VCaP (cell line): ENCODE data around the gene PIGX.

Experiments used
- H3K27ac ChIP-seq: fragments of 450-650 bp; 2 replicates; pipeline ENCODE4 v1.5.1; 2017
- TF ChIP-seq, protein P1 (sequence below): fragments of 450-650 bp; conservative IDR thresholded peaks from 2 replicates; pipeline ENCODE4 v1.5.1; 2017; ENCODE audit warnings: mild to moderate bottlenecking, moderate library complexity

PIGX gene

DNA sequence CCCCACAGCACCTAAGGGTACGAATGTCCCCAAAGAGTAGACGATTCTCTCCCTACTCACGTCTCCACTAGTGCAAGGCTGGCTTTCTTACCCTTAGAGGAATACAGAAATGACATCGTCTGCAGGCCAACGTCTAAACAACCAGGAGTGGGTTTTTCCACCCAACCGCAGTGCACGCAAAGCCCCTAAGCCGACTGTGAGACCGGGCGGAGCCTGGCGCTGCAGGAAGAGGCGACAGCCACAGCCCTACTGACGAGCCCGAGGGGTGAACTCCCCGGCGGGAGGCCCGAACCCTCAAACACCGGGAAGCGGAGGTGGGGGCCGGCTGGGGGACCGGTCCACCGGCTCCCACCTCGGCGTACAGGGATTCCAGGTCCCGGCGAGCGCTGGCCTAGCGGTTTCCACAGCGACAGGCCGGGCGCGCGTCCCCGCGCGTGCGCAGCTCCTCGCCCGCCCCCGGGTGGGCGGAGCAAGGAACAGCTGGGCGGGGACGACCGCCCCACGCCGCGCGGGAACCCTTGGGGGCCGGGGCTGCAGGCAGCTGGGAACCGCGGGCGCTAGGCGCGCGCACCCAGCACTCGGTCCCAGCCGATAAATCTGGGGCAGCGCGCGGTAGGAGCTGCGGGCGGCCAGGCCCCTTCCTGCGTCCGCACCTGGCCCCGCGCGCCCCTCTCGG lies at the start of gene PIGX, which contains the start of gene CEP19:
Gene PIGX, plus strand, starts transcription at position 540 of the 676 bp plus-strand sequence.
Gene CEP19, minus strand, starts transcription at position 413 of the 676 bp plus-strand sequence. CDS start 3,593 bp downstream, outside the sequence.
- peak within 1 kb of the TSS; percentile 84 for H3K27ac ChIP-seq
- TF ChIP-seq, protein P1, sequence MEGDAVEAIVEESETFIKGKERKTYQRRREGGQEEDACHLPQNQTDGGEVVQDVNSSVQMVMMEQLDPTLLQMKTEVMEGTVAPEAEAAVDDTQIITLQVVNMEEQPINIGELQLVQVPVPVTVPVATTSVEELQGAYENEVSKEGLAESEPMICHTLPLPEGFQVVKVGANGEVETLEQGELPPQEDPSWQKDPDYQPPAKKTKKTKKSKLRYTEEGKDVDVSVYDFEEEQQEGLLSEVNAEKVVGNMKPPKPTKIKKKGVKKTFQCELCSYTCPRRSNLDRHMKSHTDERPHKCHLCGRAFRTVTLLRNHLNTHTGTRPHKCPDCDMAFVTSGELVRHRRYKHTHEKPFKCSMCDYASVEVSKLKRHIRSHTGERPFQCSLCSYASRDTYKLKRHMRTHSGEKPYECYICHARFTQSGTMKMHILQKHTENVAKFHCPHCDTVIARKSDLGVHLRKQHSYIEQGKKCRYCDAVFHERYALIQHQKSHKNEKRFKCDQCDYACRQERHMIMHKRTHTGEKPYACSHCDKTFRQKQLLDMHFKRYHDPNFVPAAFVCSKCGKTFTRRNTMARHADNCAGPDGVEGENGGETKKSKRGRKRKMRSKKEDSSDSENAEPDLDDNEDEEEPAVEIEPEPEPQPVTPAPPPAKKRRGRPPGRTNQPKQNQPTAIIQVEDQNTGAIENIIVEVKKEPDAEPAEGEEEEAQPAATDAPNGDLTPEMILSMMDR: no peak

DNA sequence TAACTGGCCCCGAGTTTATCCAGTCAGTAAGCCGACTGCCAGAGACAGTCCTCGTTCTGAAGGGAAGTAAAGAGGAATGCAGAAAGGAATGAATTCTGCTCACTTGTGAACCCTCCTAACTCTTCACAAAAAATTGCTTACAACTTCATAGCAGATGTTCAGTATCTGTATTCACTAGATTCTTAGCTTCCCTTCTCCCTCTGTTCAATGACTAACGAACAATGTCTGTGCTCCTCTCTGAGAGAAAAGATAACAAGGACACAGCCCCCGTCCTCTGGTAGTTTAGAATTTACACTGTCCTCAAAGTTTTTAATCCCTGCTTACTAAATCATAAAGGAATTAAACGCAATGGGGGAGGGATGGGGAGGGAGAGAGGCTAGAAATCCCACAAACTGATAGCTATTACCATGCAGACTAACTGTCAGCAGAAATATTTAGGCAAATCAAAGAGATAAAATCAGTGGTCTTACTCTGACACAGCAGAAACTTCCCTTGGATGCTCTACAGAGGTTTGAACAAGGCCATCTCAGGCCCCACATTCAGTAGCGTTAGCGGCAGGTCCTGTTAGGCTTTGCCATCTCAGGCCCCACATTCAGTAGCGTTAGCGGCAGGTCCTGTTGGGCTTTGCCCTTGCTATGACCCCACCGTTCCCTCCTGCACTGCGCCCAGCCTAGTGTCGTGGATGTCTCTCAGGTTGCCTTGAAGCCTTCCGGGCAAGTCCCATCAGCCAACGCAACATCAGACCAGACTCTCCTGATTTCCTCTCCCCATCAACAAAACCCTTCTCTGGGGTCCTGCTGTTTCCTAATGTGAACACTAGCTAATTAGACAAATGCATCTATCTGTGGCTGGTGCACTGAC lies 49.2 kb upstream of the PIGX start:
- TF ChIP-seq, protein P1: no peak
- no peak overlapping the region for H3K27ac ChIP-seq

DNA sequence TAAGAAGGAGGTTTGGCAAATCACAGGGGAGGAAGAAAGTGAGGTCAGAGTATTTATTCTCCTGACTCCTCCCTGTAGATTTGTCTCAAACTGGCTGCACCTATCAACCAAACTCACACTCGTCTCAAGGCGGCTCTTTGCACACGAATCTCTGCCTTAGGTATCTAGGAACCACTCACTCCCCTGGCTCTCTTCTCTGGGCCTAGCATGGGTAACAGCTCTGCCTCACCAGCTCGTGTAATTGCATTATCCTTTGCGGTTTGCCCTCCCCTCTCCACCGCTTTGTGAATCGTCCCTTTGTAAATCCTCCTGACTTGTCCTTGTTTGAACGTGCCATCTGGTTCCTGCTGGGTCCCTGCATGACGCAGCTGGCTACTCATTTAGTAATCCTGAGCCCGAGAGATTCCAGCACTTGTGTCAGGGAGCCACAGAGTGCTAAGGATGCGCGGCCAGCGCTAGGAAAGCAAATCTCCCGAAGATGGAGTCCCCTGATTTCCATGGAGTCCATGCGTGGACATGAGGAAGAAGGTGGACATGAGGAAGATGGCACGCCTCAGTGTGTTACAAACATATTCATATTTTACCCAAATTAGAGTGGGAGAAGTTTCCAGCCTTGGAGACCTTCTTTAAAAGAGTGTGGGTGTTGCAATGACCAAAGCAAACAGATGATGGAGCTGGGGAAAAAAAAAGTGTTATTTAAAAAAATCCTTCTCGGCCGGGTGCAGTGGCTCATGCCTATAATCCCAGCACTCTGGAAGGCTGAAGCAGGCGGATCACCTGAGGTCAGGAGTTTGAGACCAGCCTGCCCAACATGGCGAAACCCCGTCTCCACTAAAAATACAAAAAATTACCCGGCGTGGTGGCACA lies 45.9 kb upstream of the PIGX start:
- H3K27ac ChIP-seq: no peak overlapping the region

DNA sequence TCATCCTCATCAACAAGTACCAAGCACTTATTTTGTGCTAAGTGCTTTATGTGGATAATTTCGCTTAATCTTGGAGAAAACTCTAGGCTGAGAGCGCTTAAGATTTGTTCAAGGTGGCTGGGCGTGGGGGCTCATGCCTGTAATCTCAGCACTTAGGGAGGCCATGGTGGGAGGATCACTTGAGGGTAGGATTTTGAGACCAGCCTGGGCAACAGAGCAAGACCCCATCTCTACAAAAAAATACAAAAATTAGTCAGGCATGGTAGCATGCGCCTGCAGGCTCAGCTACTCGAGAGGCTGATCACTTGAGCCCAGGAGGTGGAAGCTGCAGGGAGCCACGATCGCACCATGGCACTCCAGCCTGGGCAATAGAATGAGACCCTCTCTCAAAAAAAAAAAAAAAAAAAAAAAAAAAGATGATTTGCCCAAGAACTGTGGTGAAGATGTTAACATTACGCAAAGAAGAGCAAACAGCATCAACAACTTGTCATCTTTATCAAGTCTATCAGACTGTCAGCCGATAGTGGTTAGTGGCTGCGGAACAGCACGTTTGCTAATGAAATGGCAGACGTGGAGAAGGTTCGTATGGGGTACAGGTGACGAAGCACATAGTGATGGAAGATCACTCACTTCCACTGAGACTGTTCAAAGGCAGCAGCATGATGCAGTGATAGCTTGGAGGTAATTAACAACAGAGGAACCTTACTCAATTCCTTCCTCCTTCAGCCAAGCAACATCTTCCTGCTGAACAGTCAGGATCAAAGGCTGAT lies 44.9 kb upstream of the PIGX start:
- H3K27ac ChIP-seq: no peak overlapping the region

More for the DNA sequence above, 45.9 kb upstream of the PIGX start:
- TF ChIP-seq, protein P1: no peak

DNA sequence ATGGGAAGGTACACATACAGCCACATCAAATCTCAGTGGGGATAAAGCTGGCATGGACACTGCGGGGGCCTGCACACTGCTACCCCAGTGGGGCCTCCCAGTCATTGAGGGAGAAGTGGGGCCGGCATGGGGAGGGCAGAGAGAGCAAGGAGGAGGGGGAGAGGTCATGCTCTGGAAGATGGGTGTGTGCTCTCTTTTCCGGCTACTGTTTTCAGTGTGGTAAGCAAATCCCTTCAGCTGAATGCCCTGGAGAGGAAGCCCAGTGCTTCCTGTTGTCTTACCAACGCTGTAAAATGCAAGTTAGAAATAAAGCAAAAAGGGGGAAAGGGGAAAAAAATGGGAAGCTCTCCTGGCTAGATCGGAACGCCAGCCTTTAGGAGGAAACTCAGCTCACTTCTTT lies 41.8 kb upstream of the PIGX start:
- TF ChIP-seq, protein P1: no peak
- H3K27ac ChIP-seq: no peak overlapping the region

More for the DNA sequence above, 44.9 kb upstream of the PIGX start:
- TF ChIP-seq, protein P1: no peak

DNA sequence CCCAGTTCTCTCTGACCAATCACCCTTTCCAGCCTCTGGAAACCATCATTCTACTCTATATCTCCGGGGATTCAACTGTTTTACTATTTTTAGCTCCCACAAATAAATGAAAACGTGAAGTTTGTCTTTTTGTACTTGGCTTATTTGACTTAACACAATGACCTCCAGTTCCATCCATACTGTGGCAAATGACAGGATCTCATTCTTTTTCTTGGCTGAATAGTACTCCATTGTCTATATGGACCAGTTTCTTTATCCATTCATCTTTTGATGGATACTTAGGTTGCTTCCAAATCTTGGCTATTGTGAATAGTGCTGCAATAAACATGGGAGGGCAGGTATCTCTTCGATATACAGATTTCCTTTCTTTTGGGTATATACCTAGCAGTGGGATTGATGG lies 38.5 kb upstream of the PIGX start:
- TF ChIP-seq, protein P1: no peak
- no peak overlapping the region for H3K27ac ChIP-seq
